ENCODE data around the gene GRIP2.

Gene GRIP2

GRCh38 chr3:14539742-14540491 is at the start of gene GRIP2:
Gene GRIP2 (minus strand): TSS chr3:14540342. CDS start chr3:14540308, 34 bp downstream.
- DNase-seq (ENCODE audit: low read depth in 2 of 2) = no peak

GRCh38 chr3:14588425-14589112 is 48.4 kb upstream of the GRIP2 start:
- no peak for DNase-seq (ENCODE audit: low read depth in 2 of 2)

- DNase-seq (ENCODE audit: low read depth in 2 of 2) = no peak
These were observed 47.7 kb upstream of the GRIP2 start for GRCh38 chr3:14587740-14588360.

- DNase-seq (ENCODE audit: low read depth in 2 of 2) = no peak
These were observed 46.5 kb upstream of the GRIP2 start for GRCh38 chr3:14586611-14587010.

GRCh38 chr3:14583548-14584091 is 43.5 kb upstream of the GRIP2 start:
- DNase-seq (ENCODE audit: low read depth in 2 of 2) = no peak

- DNase-seq (ENCODE audit: low read depth in 2 of 2) = no peak
These were observed 41.9 kb upstream of the GRIP2 start for GRCh38 chr3:14582045-14582410.

- no peak for DNase-seq (ENCODE audit: low read depth in 2 of 2)
These were observed 41.3 kb upstream of the GRIP2 start for GRCh38 chr3:14581334-14582044.

- no peak for DNase-seq (ENCODE audit: low read depth in 2 of 2)
These were observed 37.8 kb upstream of the GRIP2 start for GRCh38 chr3:14577897-14578296.

- no peak for DNase-seq (ENCODE audit: low read depth in 2 of 2)
These were observed 36.0 kb upstream of the GRIP2 start for GRCh38 chr3:14576163-14576562.

GRCh38 chr3:14574183-14574582 is 34.0 kb upstream of the GRIP2 start:
- no peak for DNase-seq (ENCODE audit: low read depth in 2 of 2)

GRCh38 chr3:14573706-14574105 is 33.6 kb upstream of the GRIP2 start:
- no peak for DNase-seq (ENCODE audit: low read depth in 2 of 2)

GRCh38 chr3:14570864-14571263 is 30.7 kb upstream of the GRIP2 start:
- no peak for DNase-seq (ENCODE audit: low read depth in 2 of 2)

- DNase-seq (ENCODE audit: low read depth in 2 of 2) = no peak
These were observed 29.9 kb upstream of the GRIP2 start for GRCh38 chr3:14570089-14570488.

GRCh38 chr3:14569474-14570000 is 29.4 kb upstream of the GRIP2 start:
- DNase-seq (ENCODE audit: low read depth in 2 of 2) = no peak

GRCh38 chr3:14568269-14568668 is 28.1 kb upstream of the GRIP2 start:
- DNase-seq (ENCODE audit: low read depth in 2 of 2) = no peak

- DNase-seq (ENCODE audit: low read depth in 2 of 2) = no peak
These were observed 26.7 kb upstream of the GRIP2 start for GRCh38 chr3:14566812-14567211.

- no peak for DNase-seq (ENCODE audit: low read depth in 2 of 2)
These were observed 25.9 kb upstream of the GRIP2 start for GRCh38 chr3:14565868-14566588.

GRCh38 chr3:14564741-14565140 is 24.6 kb upstream of the GRIP2 start:
- no peak for DNase-seq (ENCODE audit: low read depth in 2 of 2)

- no peak for DNase-seq (ENCODE audit: low read depth in 2 of 2)
These were observed 23.9 kb upstream of the GRIP2 start for GRCh38 chr3:14563946-14564539.

GRCh38 chr3:14562121-14562890 is 22.2 kb upstream of the GRIP2 start:
- DNase-seq (ENCODE audit: low read depth in 2 of 2) = no peak
